ENCODE data around the gene SMIM33.
A peak's percentile ranks its signal among the peaks of the same experiment; 100 is the strongest.
"Not testable (repeated sequence)": the region's sequence is repeated elsewhere in the genome, so short reads cannot be mapped to it uniquely, and the experiment has no call there.

Gene SMIM33

DNA sequence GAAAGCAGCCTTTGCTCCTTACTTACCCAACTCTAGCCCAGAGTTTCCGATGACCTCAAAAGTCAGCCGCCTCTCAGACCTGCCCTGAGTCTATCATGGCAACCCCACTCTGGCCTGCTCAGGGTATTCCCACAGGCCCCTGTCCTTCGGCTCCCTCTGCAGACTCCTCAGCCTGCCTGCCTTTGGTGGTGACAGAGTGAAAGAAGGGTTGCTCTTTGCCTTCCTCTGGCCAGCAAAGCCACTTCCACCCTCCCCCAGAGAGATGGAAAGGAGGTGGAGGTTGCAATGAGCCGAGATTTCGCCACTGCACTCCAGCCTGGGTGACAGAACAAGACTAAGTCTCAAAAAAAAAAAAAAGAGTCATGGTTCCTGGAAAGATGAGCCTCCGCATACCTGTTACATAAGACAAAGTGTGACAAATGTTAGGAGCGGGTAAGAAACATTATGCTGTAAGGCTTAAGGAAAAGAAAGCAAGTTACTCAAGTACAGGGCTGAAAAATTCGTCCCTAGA lies 2.3 kb upstream of the SMIM33 start:
- Mint-ChIP-seq H3K4me3 (no peak overlapping the region), H3K36me3 (ENCODE audit: low read depth) (no peaks in the 10 kb centered on the region), H3K4me1 (ENCODE audit: low read depth) (peaks cover 51% of the 10 kb centered on the region)

DNA sequence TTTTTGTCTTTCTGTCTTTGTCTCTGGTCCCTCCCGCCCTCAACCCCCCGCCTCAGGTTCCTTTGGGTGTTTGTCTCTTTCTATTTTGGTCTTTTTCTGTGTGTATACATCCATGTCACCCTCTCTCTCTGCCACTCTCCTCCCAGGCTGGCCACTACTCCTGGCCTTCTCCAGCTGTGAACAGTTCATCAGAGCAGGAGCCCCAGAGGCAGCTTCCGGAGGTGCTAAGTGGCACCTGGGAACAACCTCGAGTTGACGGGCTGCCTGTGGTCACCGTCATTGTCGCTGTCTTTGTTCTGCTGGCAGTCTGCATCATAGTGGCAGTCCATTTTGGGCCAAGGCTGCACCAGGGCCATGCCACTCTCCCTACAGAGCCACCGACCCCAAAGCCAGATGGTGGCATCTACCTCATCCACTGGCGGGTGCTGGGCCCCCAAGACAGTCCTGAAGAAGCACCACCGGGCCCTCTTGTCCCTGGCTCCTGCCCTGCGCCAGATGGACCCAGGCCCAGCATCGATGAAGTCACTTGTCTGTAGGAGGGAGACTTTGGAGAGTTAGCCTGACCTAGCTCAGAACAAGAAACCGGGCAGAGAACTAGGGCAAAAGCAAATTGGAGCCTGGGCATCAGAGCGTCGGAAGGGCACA lies 1.7 kb downstream of the SMIM33 start:
- H3K27ac Mint-ChIP-seq, result peak overlapping the region; percentile 89
- peaks cover 32% of the 10 kb centered on the region for H3K36me3 Mint-ChIP-seq (ENCODE audit: low read depth)
- peak; percentile 58 for DNase-seq
- H3K27me3 Mint-ChIP-seq, result no peaks in the 10 kb centered on the region
- H3K4me1 Mint-ChIP-seq (ENCODE audit: low read depth), result peaks cover 86% of the 10 kb centered on the region
- H3K9me3 Mint-ChIP-seq, result no peaks in the 10 kb centered on the region
- H3K4me3 Mint-ChIP-seq, result peak overlapping the region; percentile 49

More for the DNA sequence above, 2.3 kb upstream of the SMIM33 start:
- no peaks in the 10 kb centered on the region for H3K27me3 Mint-ChIP-seq
- DNase-seq, result peak; percentile 43
- H3K9me3 Mint-ChIP-seq, result no peaks in the 10 kb centered on the region
- H3K27ac Mint-ChIP-seq, result peak overlapping the region; percentile 5

DNA sequence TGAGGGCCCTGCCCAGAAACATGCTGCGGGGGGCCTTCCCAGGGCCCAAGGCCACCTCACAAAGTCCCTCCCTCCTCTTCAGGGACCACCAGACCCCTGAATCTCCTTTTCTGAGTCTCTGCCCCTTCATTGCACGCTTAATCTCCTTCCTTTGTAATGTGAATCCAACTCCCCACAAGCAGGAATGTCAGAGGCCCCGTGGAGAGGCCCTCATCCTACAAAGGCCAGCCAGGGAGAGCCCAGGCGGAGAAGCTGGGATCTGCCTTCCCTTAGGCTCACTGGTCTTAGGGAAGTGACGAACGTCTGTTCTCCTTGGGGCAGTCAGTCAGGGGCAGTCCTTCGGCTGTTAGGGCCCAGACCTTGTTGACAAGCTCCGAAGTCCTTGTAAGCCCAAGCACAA lies 2.3 kb downstream of the SMIM33 start:
- H3K4me3 Mint-ChIP-seq, result no peak overlapping the region
- no peak for DNase-seq
- peak overlapping the region; percentile 76 for H3K27ac Mint-ChIP-seq
- peaks cover 91% of the 10 kb centered on the region for H3K4me1 Mint-ChIP-seq (ENCODE audit: low read depth)
- peaks cover 38% of the 10 kb centered on the region for H3K36me3 Mint-ChIP-seq (ENCODE audit: low read depth)
- H3K9me3 Mint-ChIP-seq, result no peaks in the 10 kb centered on the region
- no peaks in the 10 kb centered on the region for H3K27me3 Mint-ChIP-seq

DNA sequence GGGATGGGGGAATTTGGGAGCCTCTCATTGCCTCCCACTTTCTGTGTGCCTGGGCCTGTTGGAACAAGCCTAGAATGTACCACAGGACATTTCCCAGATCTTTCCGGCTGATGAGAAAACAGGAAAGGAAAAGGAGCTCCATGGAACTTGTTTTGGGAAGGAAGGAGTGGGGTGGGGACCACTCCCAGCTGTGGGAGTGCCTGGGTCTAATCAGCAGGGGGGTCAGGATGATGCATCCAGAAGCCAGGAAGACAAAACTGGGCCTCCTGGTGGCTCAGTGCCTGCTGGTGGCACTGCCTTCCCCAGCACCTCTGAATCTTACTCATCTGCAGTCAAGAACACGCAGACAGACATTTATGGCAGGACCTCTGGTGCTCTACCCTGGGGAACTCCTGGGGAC lies 2.8 kb downstream of the SMIM33 start:
- peak; percentile 44 for DNase-seq
- H3K9me3 Mint-ChIP-seq, result no peaks in the 10 kb centered on the region
- peak overlapping the region; percentile 76 for H3K27ac Mint-ChIP-seq
- no peak overlapping the region for H3K4me3 Mint-ChIP-seq
- no peaks in the 10 kb centered on the region for H3K27me3 Mint-ChIP-seq
- H3K4me1 Mint-ChIP-seq (ENCODE audit: low read depth), result peaks cover 91% of the 10 kb centered on the region
- H3K36me3 Mint-ChIP-seq (ENCODE audit: low read depth), result peaks cover 43% of the 10 kb centered on the region

DNA sequence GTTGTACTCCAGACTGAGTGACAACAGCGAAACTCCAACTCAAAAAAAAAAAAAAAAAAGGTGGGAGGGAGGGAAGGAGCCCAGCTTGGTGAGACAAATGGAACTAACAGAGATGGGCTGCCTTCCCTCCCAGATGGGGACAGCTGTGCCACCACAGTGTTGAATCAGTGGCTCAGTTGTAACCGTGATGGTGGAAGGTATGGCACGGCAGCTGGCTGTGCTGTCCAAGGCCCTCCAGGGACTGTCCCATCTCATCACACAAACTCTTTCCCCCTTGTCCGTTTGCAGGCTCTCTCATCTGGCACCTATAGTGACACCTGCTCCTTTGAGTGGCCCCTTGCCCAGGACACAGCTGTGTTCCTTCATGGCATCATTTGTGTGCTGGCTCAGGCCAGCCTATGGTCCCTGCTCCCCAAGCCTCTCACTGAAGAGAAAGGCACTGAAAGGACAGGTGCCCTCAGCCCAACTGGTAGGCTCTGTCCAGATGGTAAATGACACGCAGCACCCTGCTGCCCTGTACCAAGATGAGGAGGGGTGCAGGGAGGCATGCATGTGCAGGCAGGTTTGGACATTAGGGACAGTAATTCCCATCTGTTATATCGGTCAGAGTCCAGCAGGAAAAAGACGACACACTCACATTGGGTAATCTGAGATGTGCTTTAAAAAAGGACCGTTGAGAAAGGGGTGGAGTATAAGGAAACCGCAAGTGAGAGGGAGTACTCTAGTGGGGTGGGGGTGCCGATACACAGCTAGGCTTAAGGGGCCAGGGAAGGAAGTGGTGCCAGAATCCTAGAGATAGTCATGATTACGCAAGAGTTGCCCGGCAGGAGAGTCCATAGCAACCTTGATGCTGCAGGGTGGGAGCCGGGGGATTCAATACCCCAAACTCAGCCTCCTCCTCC lies 4.3 kb downstream of the SMIM33 start:
- Mint-ChIP-seq H3K36me3 (ENCODE audit: low read depth) (peaks cover 53% of the 10 kb centered on the region), H3K4me1 (ENCODE audit: low read depth) (peaks cover 85% of the 10 kb centered on the region)

DNA sequence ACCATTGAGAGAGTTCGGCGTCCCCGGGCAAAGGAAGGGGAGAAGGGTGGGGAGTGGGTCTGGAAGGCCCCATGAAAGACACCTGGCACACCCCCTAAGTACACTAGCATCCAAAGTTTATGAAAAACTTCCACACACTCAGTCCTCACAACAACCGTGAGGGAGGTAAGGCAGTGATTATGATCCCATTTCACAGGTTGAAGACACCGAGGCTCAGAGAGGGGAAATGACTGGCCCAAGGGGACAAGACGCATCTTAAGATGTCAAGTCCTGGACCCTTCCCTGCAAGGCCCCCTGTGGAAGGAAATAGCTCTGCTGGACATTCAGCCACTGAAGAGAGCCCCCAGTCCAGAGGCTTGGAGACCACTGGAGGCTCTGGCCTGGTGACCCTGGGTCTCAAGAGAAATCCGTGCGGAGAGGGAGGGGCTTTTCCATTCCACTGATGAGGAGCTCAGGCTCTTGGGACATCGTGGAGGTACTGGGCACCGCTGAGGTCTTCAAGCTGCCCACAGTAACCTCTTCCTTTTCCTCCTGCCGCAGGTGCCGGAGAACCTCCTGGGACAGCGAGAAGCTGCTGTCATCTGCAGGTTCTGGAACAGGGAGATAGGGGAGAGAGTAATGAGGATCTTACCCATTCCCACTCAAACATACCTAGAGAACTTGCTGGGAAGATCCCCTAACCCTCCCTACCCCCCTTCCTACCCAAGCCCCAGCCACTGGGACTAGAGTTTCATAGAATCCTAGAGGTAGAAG lies 5.2 kb downstream of the SMIM33 start:
- Mint-ChIP-seq H3K27me3 (no peaks in the 10 kb centered on the region), H3K4me1 (ENCODE audit: low read depth) (peaks cover 85% of the 10 kb centered on the region), H3K4me3 (no peak overlapping the region), H3K36me3 (ENCODE audit: low read depth) (peaks cover 61% of the 10 kb centered on the region), H3K9me3 (no peaks in the 10 kb centered on the region), H3K27ac (peak overlapping the region; percentile 37)
- no peak for DNase-seq

More for the DNA sequence above, 4.3 kb downstream of the SMIM33 start:
- Mint-ChIP-seq H3K9me3 (no peaks in the 10 kb centered on the region), H3K27ac (peak overlapping the region; percentile 75), H3K27me3 (no peaks in the 10 kb centered on the region), H3K4me3 (no peak overlapping the region)
- DNase-seq, result peak; percentile 44

DNA sequence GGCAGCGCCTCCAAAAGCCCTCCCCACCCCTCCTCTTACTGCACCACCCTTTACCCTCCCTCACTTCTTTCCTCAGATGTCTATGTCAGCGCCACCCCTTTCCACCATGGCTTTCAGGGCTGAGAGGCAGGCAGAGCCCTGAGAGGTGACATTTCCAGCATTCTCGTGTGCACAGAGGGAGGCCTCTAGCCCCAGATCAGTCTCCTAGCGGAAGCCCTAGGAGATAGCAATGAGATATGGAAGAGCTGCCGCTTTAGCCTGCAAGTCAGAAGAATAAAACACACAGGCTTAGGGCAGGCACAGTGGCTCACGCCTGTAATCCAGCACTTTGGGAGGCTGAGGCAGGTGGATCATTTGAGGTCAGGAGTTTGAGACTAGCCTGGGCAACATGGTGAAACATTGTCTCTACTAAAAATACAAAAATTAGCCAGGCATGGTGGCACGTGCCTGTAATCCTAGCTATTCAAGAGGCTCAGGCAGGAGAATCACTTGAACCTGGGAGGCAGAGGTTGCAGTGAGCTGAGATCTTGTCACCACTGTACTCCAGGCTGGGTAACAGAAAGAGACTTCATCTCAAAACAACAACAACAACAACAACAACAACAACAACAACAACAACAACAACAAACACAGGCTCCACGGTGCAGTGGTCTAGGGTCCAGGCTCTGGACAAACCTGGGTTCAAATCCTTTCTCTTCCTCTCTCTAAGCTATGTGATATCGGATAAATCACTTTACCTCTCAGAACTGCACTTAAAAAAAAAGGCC lies 8.0 kb downstream of the SMIM33 start:
- not testable (repeated sequence) for H3K9me3 Mint-ChIP-seq, DNase-seq, H3K27me3 Mint-ChIP-seq
- Mint-ChIP-seq H3K27ac (peak overlapping the region; percentile 81), H3K4me3 (peak overlapping the region; percentile 55), H3K4me1 (ENCODE audit: low read depth) (peaks cover 69% of the 10 kb centered on the region), H3K36me3 (ENCODE audit: low read depth) (peaks cover 75% of the 10 kb centered on the region)

DNA sequence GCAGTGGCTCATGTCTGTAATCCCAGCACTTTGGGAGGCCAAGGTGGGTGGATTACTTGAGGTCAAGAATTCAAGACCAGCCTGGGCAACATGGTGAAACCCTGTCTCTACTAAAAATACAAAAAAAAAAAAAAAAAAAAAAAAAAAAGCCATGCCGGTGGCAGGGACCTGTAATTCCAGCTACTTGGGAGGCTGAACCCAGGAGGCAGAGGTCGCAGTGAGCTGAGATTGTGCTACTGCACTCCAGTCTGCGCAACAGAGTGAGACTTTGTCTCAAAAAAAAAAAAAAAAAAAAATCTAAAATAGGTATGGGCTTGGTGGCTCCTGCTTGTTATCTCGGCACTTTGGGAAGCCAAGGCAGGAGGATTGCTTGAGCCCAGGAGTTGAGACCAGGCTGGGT lies 8.9 kb downstream of the SMIM33 start:
- not testable (repeated sequence) for DNase-seq, H3K9me3 Mint-ChIP-seq, H3K27ac Mint-ChIP-seq, H3K27me3 Mint-ChIP-seq
- H3K4me1 Mint-ChIP-seq (ENCODE audit: low read depth), result peaks cover 61% of the 10 kb centered on the region
- peak overlapping the region; percentile 55 for H3K4me3 Mint-ChIP-seq
- peaks cover 68% of the 10 kb centered on the region for H3K36me3 Mint-ChIP-seq (ENCODE audit: low read depth)

DNA sequence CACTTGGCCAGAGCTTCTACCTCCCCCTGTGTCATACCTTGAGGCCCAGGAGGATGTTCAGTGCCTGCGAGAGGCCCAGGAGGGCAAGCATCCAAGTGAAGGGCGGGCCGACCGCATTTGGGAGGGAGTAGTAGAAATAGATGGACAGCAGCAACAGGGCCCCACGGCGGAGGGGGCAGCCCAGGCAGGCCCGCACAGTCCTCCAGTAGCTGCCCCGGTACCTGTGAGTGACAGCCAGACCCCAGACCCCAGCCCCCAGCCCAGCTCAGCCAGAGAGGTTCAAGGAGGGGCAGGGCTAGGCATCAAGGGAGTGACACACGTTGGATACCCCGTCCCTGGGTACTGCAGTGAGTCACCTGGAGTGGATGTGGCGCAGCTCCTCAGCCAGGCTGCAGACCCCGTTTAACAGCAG lies 10.3 kb downstream of the SMIM33 start:
- Mint-ChIP-seq H3K4me3 (peak overlapping the region; percentile 86), H3K27me3 (no peaks in the 10 kb centered on the region), H3K27ac (peak overlapping the region; percentile 98), H3K36me3 (ENCODE audit: low read depth) (peaks cover 57% of the 10 kb centered on the region), H3K4me1 (ENCODE audit: low read depth) (peaks cover 49% of the 10 kb centered on the region), H3K9me3 (no peaks in the 10 kb centered on the region)
- peak; percentile 61 for DNase-seq

DNA sequence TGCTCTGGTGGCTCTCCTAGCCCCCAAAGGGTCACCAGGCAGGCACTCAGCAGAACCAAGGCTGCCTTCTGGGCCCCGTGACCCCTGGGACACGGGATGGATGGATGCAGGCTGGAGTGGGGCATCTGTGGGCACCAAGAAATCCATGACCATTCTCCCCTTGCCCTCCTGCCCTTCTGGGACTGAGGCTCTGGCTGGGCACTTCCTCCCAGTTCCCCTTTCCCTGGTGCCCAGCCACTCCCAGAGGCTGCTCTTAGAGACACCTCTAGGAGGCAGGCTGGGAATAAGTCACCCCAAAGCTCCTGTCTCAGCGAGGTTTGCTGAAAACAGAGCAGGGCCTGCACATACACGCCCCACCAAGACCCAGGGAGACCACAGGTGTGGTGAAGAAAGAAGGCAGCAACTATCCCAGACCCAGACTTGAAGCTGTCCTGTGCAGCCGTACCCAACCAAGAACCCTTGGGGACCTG lies 10.8 kb downstream of the SMIM33 start:
- peaks cover 52% of the 10 kb centered on the region for H3K36me3 Mint-ChIP-seq (ENCODE audit: low read depth)

DNA sequence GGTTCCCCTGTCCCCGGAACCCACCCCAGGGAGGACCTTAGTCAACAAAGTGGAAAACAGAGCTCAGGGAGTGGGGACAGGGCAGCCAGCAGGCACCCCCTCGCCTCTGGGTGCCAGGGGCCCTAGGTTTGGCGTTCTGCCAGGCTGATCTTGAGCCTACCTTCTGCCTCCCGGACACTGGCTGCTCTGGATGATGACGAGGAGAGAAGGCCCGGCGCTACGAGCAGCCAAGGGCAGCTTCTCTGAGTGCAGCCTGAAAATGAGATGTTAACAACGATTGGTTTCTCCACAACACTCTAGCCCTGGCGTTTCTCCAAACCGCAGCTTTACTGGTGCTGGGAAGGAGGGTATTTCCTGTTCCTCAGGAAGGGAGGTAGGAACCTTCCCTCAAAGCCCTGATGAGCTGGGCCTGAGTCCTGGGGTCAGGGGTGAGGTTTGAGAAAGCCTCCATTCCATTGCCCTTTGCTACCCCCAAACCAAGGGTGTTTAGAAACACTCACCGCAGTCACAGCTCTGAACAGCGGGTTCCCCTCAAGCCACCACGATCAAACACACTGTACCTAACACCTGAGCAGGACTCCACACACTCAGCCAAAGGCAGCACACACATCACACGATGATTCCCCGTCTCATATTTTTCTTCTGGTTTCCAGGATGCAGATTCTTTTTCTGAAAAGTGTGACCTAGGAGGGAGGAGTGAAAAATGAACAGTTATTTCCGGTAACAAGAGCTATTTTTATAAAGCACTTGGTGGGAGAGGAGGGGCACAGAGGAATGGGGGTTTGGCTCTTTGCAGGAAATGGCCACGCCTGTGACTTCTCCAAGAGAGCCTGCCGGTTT lies 11.5 kb downstream of the SMIM33 start, which contains the start of gene STING1:
STING1 (minus strand) TSS at position 709 of the 840 bp plus-strand sequence. CDS start 1,054 bp downstream, outside the sequence.
- peaks cover 41% of the 10 kb centered on the region for H3K4me1 Mint-ChIP-seq (ENCODE audit: low read depth)
- H3K9me3 Mint-ChIP-seq, result no peaks in the 10 kb centered on the region
- H3K27me3 Mint-ChIP-seq, result no peaks in the 10 kb centered on the region
- peak within 1 kb of the TSS; percentile 86 for H3K4me3 Mint-ChIP-seq
- DNase-seq, result peak; percentile 74
- H3K36me3 Mint-ChIP-seq (ENCODE audit: low read depth), result peaks cover 45% of the 10 kb centered on the region
- peak within 1 kb of the TSS; percentile 98 for H3K27ac Mint-ChIP-seq

More for the DNA sequence above, 10.8 kb downstream of the SMIM33 start:
- Mint-ChIP-seq H3K27ac (peak overlapping the region; percentile 98), H3K4me3 (peak overlapping the region; percentile 86), H3K4me1 (ENCODE audit: low read depth) (peaks cover 47% of the 10 kb centered on the region), H3K9me3 (no peaks in the 10 kb centered on the region), H3K27me3 (no peaks in the 10 kb centered on the region)
- no peak for DNase-seq

DNA sequence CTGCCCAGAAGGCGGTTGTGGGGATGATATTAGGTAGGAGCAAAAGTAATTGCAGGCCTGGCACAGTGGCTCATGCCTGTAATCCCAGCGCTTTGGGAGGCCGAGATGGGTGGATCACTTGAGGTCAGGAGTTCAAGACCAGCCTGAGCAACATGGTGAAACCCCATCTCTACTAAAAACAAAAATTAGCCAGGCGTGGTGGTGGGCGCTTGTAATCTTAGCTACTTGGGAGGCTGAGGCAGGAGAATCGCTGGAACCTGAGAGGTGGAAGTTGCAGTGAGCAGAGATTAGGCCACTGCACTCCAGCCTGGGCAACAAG lies 12.0 kb downstream of the SMIM33 start:
- DNase-seq, result peak; percentile 71
- Mint-ChIP-seq H3K4me3 (peak overlapping the region; percentile 86), H3K4me1 (ENCODE audit: low read depth) (peaks cover 36% of the 10 kb centered on the region), H3K27ac (peak overlapping the region; percentile 98), H3K36me3 (ENCODE audit: low read depth) (peaks cover 39% of the 10 kb centered on the region)
- not testable (repeated sequence) for H3K27me3 Mint-ChIP-seq, H3K9me3 Mint-ChIP-seq

DNA sequence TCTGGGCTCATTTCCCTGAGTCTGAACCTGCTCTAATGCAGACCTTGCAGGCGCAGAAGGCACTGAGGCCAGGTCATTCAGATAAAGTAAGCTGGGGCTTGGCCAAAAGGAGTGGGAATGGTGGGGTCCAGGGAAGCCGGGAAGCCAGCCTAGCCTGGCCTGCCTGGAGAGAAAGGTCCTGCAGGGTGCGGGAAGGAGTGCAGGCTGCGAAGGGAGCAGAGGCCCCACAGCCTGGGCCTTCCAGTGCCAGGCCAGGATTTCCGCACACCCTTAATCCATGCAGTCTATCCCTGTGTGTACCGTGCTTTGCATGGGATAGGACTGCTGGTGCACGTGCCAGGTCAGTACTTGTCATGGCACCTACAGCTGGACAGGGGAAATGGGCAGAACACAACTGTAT lies 15.4 kb downstream of the SMIM33 start:
- H3K27me3 Mint-ChIP-seq, result no peaks in the 10 kb centered on the region

More for the DNA sequence above, 15.4 kb downstream of the SMIM33 start:
- Mint-ChIP-seq H3K9me3 (no peaks in the 10 kb centered on the region), H3K27ac (no peak overlapping the region), H3K36me3 (ENCODE audit: low read depth) (peaks cover 13% of the 10 kb centered on the region), H3K4me3 (no peak overlapping the region), H3K4me1 (ENCODE audit: low read depth) (peaks cover 22% of the 10 kb centered on the region)
- DNase-seq, result no peak
